Endothelial cell of umbilical vein (primary cell): ENCODE results near the gene ARNT2. TPM values are rescaled to one million over a fixed set of nuclear protein-coding genes. Genes with fewer than 3 reads are reported as not detected.

Experiments used
- BruUV-seq: library from RNA; stranded (reverse); fragments of 400-500 nt; replicated peaks from 2 replicates; lab custom pipeline; 2021; lab: Mats Ljungman, UMichigan
- CTCF ChIA-PET: fragments of 300-600, 350-600 bp; sonication (Branson Sonifier 250); formaldehyde crosslinking; loops from one replicate; lab custom pipeline; 2021; ENCODE audit warnings: antibody characterized with exemption, inconsistent platforms; lab: Charles Lee
- POLR2A ChIA-PET: fragments of 300-600, 350-600 bp; sonication (Branson Sonifier 250); formaldehyde crosslinking; loops from one replicate; lab custom pipeline; 2021; ENCODE audit warnings: antibody characterized with exemption, inconsistent platforms; lab: Charles Lee
- DNase-seq: peaks from one replicate; pipeline ENCODE4 v3.0.0-alpha.2; 2011; ENCODE audit warnings: low read depth, low spot score
- FAIRE-seq: peaks from 2 replicates; lab custom pipeline; 2011; peaks lifted over from hg19 to GRCh38; lab: Jason Lieb, UNC
- H2AFZ ChIP-seq: 2 replicates; pipeline ENCODE4 v1.6.0; 2012; ENCODE audit warnings: low read depth, low read length, control low read depth, inconsistent platforms
- H3K27ac ChIP-seq: 2 replicates; pipeline ENCODE4 v1.5.1; 2011; ENCODE audit warnings: low read depth, mild to moderate bottlenecking, control low read depth, low read length, moderate library complexity; ENCODE audit not compliant: insufficient read depth
- H3K27me3 ChIP-seq, 2 experiments: 2 replicates each; pipeline versions ENCODE4 v1.6.0 to v1.6.1; 2011; ENCODE audit warnings: low read length in 2 of 2, mixed read lengths in 1 of 2; ENCODE audit not compliant: control insufficient read depth in 2 of 2, insufficient read depth in 2 of 2
- H3K36me3 ChIP-seq, 2 experiments: 2 replicates in 1 of 2; 3 replicates in 1 of 2; pipeline ENCODE4 v1.5.1; 2011; ENCODE audit warnings: low read length in 2 of 2, mild to moderate bottlenecking in 1 of 2, moderate library complexity in 1 of 2; ENCODE audit not compliant: control insufficient read depth in 2 of 2, insufficient read depth in 2 of 2; ENCODE audit errors: extremely low read depth in 1 of 2
- H3K4me1 ChIP-seq: 3 replicates; pipeline ENCODE4 v1.5.1; 2011; ENCODE audit warnings: mild to moderate bottlenecking, low read length; ENCODE audit not compliant: control insufficient read depth, insufficient read depth; ENCODE audit errors: extremely low read depth
- H3K4me2 ChIP-seq: 2 replicates; pipeline ENCODE4 v1.6.1; 2011; ENCODE audit warnings: low read length, control low read depth, mixed read lengths; ENCODE audit not compliant: insufficient read depth
- H3K4me3 ChIP-seq, 3 experiments: fragments of 200-600 bp in 1 of 3; sonication (generic), shearing (Covaris generic) in 1 of 3; replicated peaks in 1 of 3; 2 replicates each; pipeline ENCODE4 v1.5.1; 2011 to 2016; ENCODE audit warnings: control low read depth in 3 of 3, low read length in 3 of 3, mild to moderate bottlenecking in 2 of 3, inconsistent platforms in 1 of 3, low read depth in 1 of 3, moderate library complexity in 1 of 3; ENCODE audit not compliant: insufficient read depth in 1 of 3
- H3K79me2 ChIP-seq: 2 replicates; pipeline ENCODE4 v1.6.0; 2012; ENCODE audit warnings: low read length, inconsistent platforms; ENCODE audit not compliant: control insufficient read depth, insufficient read depth
- H3K9ac ChIP-seq: replicated peaks from 2 replicates; pipeline ENCODE3; 2011; ENCODE audit warnings: low read length, control low read depth; ENCODE audit not compliant: insufficient read depth; ENCODE audit errors: extremely low read depth
- H3K9me1 ChIP-seq: replicated peaks from 3 replicates; pipeline ENCODE4 v1.6.0; 2011; ENCODE audit warnings: mild to moderate bottlenecking, low read length; ENCODE audit not compliant: control insufficient read depth, insufficient read depth; ENCODE audit errors: extremely low read depth
- H3K9me3 ChIP-seq: replicated peaks from 2 replicates; pipeline ENCODE4 v1.5.1; 2012; ENCODE audit warnings: low read length, inconsistent platforms; ENCODE audit not compliant: control insufficient read depth, insufficient read depth
- H4K20me1 ChIP-seq: replicated peaks from 2 replicates; pipeline ENCODE3; 2011; ENCODE audit warnings: mild to moderate bottlenecking, low read length; ENCODE audit not compliant: control insufficient read depth, insufficient read depth; ENCODE audit errors: extremely low read depth
- EZH2 ChIP-seq: IDR thresholded peaks from 2 replicates; pipeline ENCODE4 v1.6.1; 2012; ENCODE audit warnings: borderline replicate concordance, low read depth, mild to moderate bottlenecking, moderate library complexity, low read length, inconsistent platforms; ENCODE audit not compliant: severe bottlenecking
- FOS ChIP-seq: IDR thresholded peaks from 2 replicates; pipeline ENCODE4 v1.6.1; 2011; ENCODE audit warnings: mild to moderate bottlenecking, low read length, moderate library complexity, borderline replicate concordance; ENCODE audit not compliant: insufficient read depth
- GATA2 ChIP-seq: IDR thresholded peaks from 2 replicates; pipeline ENCODE4 v1.7.0; 2011; ENCODE audit warnings: low read depth, mild to moderate bottlenecking, moderate library complexity, mixed read lengths, low read length; ENCODE audit not compliant: insufficient read length, insufficient read depth
- JUN ChIP-seq: IDR thresholded peaks from 2 replicates; pipeline ENCODE4 v1.6.1; 2011; ENCODE audit warnings: borderline replicate concordance, low read depth; ENCODE audit not compliant: insufficient read length, insufficient read depth
- MAX ChIP-seq: IDR thresholded peaks from 2 replicates; pipeline ENCODE4 v1.6.1; 2011; ENCODE audit not compliant: insufficient read depth, insufficient read length
- MYC ChIP-seq: IDR thresholded peaks from one replicate; pipeline ENCODE4 v1.6.1; 2011; ENCODE audit warnings: mild to moderate bottlenecking, low read depth, low read length
- POLR2A ChIP-seq: IDR thresholded peaks from 2 replicates; pipeline ENCODE4 v1.6.1; 2012; ENCODE audit warnings: low read depth, mild to moderate bottlenecking, control low read depth, low read length
- POLR2AphosphoS5 ChIP-seq: IDR thresholded peaks from 2 replicates; pipeline ENCODE4 v1.6.1; 2012; ENCODE audit warnings: low read depth, mild to moderate bottlenecking, control low read depth, low read length, moderate library complexity; ENCODE audit not compliant: insufficient read depth
- dilution Hi-C: fragments of 300-500 bp; cut with MboI; formaldehyde crosslinking; loops from one replicate; pipeline ENCODE4 v1.15.0; 2019; ENCODE audit warnings: low sequenced_read_pairs; ENCODE audit not compliant: extremely low pct_ligation_motif_present
- intact Hi-C: fragments of 100-400 bp; cut with micrococcal nuclease; formaldehyde crosslinking; loops from one replicate; pipeline ENCODE4 v1.10.0; 2022
- polyA plus RNA-seq, 4 experiments: library from polyadenylated mRNA; depleted of rRNA in 3 of 4; stranded (reverse) in 3 of 4; unstranded in 1 of 4; fragments of >200 nt; gene quantifications; 2 replicates each; pipeline versions ENCODE4 v1.2.1 to v1.2.3, GENCODE V29; 2011 to 2012; ENCODE audit warnings: missing spikeins in 1 of 4
- total RNA-seq: library from RNA; stranded (reverse); gene quantifications from 2 replicates; pipeline ENCODE4 v1.2.3, GENCODE V29; 2021
- TF ChIP-seq, protein P1 (sequence below), 2 donors: IDR thresholded peaks; 1 replicate in 1 of 2; 2 replicates in 1 of 2; pipeline ENCODE4 v1.5.1; 2011; ENCODE audit warnings: low read length in 2 of 2, mild to moderate bottlenecking in 2 of 2, moderate library complexity in 2 of 2, control low read depth in 1 of 2, inconsistent platforms in 1 of 2, low read depth in 1 of 2; ENCODE audit not compliant: insufficient read depth in 1 of 2; ENCODE audit errors: extremely low read depth in 1 of 2

Gene ARNT2
- total and polyA plus RNA-seq, 2 donors (not counting 3 experiments of a cell fraction or from before 2014, with no cell fraction given), result 0.03 to 0.20 TPM

DNA sequence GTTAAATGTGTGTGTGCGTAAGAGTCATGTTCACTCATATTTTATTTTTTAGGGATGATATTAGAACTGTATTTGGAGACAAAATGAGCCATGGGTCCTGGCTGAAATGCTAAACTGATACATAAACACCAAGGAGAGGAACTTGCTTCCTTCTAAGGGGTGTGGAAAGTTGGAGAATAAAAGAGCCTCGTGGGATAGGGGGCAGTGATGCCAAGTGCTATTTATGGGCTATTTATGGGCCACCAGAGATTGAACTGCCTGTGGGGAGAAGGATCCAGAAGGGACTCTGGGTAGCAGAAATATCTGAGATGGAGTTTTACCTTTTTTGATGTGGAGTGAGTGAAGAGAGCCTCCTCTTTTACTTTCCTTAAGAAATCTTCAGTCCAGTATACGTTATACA lies 1.8 kb upstream of the ARNT2 start:
- H3K36me3 ChIP-seq, result no peaks in the 10 kb centered on the region
- H3K4me3 ChIP-seq, result no peak overlapping the region
- DNase-seq (no peak), FAIRE-seq (no peak)
- H4K20me1 ChIP-seq, result no peaks in the 10 kb centered on the region
- CTCF ChIA-PET, result no interaction called here
- intact Hi-C loops (no loop called here), dilution Hi-C loops (no loop called here)
- TF ChIP-seq GATA2, result no peak
- TF ChIP-seq JUN, result no peak
- no peak for TF ChIP-seq MYC
- TF ChIP-seq, protein P1, sequence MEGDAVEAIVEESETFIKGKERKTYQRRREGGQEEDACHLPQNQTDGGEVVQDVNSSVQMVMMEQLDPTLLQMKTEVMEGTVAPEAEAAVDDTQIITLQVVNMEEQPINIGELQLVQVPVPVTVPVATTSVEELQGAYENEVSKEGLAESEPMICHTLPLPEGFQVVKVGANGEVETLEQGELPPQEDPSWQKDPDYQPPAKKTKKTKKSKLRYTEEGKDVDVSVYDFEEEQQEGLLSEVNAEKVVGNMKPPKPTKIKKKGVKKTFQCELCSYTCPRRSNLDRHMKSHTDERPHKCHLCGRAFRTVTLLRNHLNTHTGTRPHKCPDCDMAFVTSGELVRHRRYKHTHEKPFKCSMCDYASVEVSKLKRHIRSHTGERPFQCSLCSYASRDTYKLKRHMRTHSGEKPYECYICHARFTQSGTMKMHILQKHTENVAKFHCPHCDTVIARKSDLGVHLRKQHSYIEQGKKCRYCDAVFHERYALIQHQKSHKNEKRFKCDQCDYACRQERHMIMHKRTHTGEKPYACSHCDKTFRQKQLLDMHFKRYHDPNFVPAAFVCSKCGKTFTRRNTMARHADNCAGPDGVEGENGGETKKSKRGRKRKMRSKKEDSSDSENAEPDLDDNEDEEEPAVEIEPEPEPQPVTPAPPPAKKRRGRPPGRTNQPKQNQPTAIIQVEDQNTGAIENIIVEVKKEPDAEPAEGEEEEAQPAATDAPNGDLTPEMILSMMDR (IDR thresholded peaks at IDR 0.05; ENCODE audit: extremely low read depth in 1 of 2, insufficient read depth in 1 of 2, low read depth in 1 of 2, low read length in 2 of 2), result no peak
- TF ChIP-seq POLR2A, result no peak
- no peak for TF ChIP-seq EZH2
- TF ChIP-seq MAX, result no peak
- TF ChIP-seq POLR2AphosphoS5, result no peak
- TF ChIP-seq FOS, result no peak
- H3K4me1 ChIP-seq, result no peaks in the 10 kb centered on the region
- H3K9me3 ChIP-seq, result no peaks in the 10 kb centered on the region
- H3K79me2 ChIP-seq, result no peaks in the 10 kb centered on the region
- H3K9me1 ChIP-seq, result no peaks in the 10 kb centered on the region
- no peak overlapping the region for H3K27ac ChIP-seq
- no peak overlapping the region for H2AFZ ChIP-seq
- peaks cover 34 to 47% of the 10 kb centered on the region in 2 experiments for H3K27me3 ChIP-seq
- no TSS peak for BruUV-seq
- no peak overlapping the region for H3K4me2 ChIP-seq
- no peak overlapping the region for H3K9ac ChIP-seq
- POLR2A ChIA-PET, result no interaction called here
